ENCODE results near the gene MGAT3. TPM values are rescaled to one million over a fixed set of nuclear protein-coding genes. Genes with fewer than 3 reads are reported as not detected.
A peak's percentile ranks its signal among the peaks of the same experiment; 100 is the strongest.

MGAT3 gene
- total and polyA plus RNA-seq, 2 of the 13 experiments (the other 11 are each of a cell fraction or from before 2014, with no cell fraction given), result 0.11 to 0.15 TPM

- TF ChIP-seq JARID2 (CRISPR knock-in tag; IDR thresholded peaks at IDR 0.05; ENCODE audit: insufficient replicate concordance), result no peak
- no peak for TF ChIP-seq ZNF567 (CRISPR knock-in tag; IDR thresholded peaks at IDR 0.05; ENCODE audit: borderline replicate concordance)
- TF ChIP-seq ZZZ3 (CRISPR knock-in tag; IDR thresholded peaks at IDR 0.05; ENCODE audit: borderline replicate concordance), result no peak
- no peak for TF ChIP-seq MTF1 (CRISPR knock-in tag; IDR thresholded peaks at IDR 0.05)
- no peak for TF ChIP-seq RBM39 (IDR thresholded peaks at IDR 0.05; ENCODE audit: low read depth, low read length, poor library complexity, severe bottlenecking)
- no peak for TF ChIP-seq ZMYM4 (CRISPR knock-in tag; IDR thresholded peaks at IDR 0.05)
- no peak for TF ChIP-seq SOX5 (CRISPR knock-in tag; IDR thresholded peaks at IDR 0.05; ENCODE audit: borderline replicate concordance)
- TF ChIP-seq ZNF282 (IDR thresholded peaks at IDR 0.05; ENCODE audit: partially characterized antibody), result no peak
- TF ChIP-seq ZNF326 (CRISPR knock-in tag; IDR thresholded peaks at IDR 0.05; ENCODE audit: borderline replicate concordance), result no peak
- no peak for TF ChIP-seq FOXJ3 (CRISPR knock-in tag; IDR thresholded peaks at IDR 0.05; ENCODE audit: borderline replicate concordance)
- TF ChIP-seq ZNF775 (CRISPR knock-in tag; IDR thresholded peaks at IDR 0.05; ENCODE audit: borderline replicate concordance), result no peak
- TF ChIP-seq MYNN (CRISPR knock-in tag; IDR thresholded peaks at IDR 0.05; ENCODE audit: low read depth), result no peak
- TF ChIP-seq NRL (CRISPR knock-in tag; IDR thresholded peaks at IDR 0.05; ENCODE audit: borderline replicate concordance), result no peak
- no peak for TF ChIP-seq ZBTB2 (CRISPR knock-in tag; IDR thresholded peaks at IDR 0.05; ENCODE audit: low read depth)
- no peak for TF ChIP-seq NR2F6 (IDR thresholded peaks at IDR 0.05)
- TF ChIP-seq NR2F6 (CRISPR knock-in tag; IDR thresholded peaks at IDR 0.05), result 0 out of 2 replicates have a peak, but pooled peaks have one; percentile 37
- TF ChIP-seq ZNF382 (CRISPR knock-in tag; IDR thresholded peaks at IDR 0.05; ENCODE audit: borderline replicate concordance), result no peak
- no peak for TF ChIP-seq ATF5 (CRISPR knock-in tag; IDR thresholded peaks at IDR 0.05; ENCODE audit: low read depth)
- no peak for TF ChIP-seq ARHGAP35 (CRISPR knock-in tag; IDR thresholded peaks at IDR 0.05; ENCODE audit: borderline replicate concordance)
- no peak for TF ChIP-seq ATF2 (CRISPR knock-in tag; IDR thresholded peaks at IDR 0.05)
- TF ChIP-seq ZNF710 (CRISPR knock-in tag; IDR thresholded peaks at IDR 0.05; ENCODE audit: borderline replicate concordance), result 0 out of 2 replicates have a peak, but pooled peaks have one; percentile 9
- no peak for TF ChIP-seq ZNF703 (CRISPR knock-in tag; IDR thresholded peaks at IDR 0.05; ENCODE audit: borderline replicate concordance)
- TF ChIP-seq HES4 (CRISPR knock-in tag; IDR thresholded peaks at IDR 0.05; ENCODE audit: borderline replicate concordance), result no peak
- TF ChIP-seq SSRP1 (CRISPR knock-in tag; IDR thresholded peaks at IDR 0.05), result peak; percentile 68; the same call in 1 of the 2 replicates
- peak; percentile 32; the same call in 1 of the 2 replicates for TF ChIP-seq SRY (CRISPR knock-in tag; IDR thresholded peaks at IDR 0.05)
- TF ChIP-seq THAP11 (CRISPR knock-in tag; IDR thresholded peaks at IDR 0.05), result no peak; the same call in 1 of the 2 replicates
Measured at GRCh38 chr22:39524089-39524752, 67.4 kb downstream of the MGAT3 start (continued).
